ENCODE results near the gene SOCS1.

The SOCS1 gene

DNA sequence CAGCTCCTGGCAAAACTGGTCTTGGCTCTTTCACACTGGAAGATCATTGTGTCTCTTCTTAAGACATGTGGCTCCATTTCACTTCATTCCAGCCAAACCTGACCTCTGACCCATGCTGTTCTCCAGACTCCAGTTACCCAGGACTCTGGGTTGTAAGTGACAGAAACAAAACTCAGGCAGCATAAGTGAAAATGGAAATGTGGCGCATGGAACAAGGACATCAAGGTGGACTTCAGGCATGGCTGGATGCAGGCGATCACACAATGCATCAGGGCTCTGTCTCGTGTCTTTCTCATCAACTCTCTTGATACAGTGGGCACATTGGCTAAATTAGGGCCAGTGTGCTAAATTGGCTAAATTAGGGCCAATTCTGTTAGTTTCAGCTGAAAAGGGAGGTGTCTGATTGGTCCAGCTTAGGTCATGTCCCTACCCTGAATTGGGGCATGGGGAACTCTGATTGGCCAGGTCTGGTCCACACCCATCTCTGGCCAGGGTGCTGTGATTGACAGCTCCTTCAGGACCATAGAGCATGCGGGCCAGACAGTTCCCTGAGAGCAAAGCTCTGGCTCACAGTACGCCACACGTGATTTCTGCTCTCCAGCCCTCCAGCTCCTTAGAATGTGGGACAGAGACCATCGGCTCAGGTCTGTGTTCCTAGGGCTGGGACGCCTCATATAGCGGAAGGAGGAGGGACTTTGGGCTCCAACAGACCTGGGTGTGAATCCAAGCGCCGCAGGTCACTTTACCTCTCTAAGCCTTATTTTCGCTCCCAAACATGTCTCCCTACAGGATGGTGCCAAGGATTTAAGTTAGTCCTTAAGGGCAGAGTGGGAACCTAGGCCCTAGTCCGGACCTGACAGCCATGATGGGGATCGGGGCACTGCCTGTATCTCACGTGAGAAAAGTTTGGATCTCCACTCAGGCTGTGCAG is 17.5 kb downstream of the SOCS1 start:
- TF ChIP-seq, protein P1, sequence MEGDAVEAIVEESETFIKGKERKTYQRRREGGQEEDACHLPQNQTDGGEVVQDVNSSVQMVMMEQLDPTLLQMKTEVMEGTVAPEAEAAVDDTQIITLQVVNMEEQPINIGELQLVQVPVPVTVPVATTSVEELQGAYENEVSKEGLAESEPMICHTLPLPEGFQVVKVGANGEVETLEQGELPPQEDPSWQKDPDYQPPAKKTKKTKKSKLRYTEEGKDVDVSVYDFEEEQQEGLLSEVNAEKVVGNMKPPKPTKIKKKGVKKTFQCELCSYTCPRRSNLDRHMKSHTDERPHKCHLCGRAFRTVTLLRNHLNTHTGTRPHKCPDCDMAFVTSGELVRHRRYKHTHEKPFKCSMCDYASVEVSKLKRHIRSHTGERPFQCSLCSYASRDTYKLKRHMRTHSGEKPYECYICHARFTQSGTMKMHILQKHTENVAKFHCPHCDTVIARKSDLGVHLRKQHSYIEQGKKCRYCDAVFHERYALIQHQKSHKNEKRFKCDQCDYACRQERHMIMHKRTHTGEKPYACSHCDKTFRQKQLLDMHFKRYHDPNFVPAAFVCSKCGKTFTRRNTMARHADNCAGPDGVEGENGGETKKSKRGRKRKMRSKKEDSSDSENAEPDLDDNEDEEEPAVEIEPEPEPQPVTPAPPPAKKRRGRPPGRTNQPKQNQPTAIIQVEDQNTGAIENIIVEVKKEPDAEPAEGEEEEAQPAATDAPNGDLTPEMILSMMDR (conservative IDR thresholded peaks at IDR 0.05; ENCODE audit: low read depth, low read length), result no peak
- DNase-seq (ENCODE audit: low read depth), result no peak
- H3K4me3 ChIP-seq (ENCODE audit: low read length), result no peak overlapping the region

DNA sequence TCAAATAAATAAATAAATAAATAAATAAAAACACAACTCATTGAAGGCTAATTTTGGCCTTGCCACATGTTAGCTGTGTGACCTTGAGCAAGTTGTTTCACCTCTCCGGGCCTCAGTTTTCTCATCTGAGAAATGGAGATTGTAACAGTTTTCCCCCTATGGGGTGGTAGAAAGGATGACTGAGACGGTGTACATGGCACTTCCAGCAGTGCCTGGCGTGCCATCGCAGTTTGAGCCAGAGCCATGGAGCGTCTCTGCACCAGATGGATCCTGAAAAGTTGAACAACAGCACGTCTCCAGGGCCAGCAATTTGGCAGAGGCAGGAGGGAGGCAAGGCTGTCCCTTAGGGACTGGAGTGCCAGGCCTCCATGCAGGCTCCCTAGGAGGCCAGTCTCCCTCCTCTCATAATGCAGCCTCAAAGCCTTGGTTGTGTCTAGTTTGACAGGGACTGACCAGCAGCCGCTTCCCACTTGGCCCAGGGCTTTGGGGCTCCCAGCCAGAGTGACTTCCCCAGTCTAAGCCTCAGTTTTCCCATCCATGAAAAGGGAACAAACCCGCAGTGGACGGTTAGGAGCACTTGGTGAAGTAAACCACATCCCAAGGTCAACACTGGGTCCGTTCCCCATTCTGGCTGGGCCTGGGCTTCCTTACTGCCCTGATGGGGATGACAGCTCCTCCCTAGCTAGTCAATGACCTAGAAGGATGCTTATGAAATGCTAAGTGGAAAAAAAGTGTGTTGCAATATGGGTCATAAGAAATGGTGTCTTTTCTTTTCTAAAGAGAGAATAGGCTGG is 19.3 kb downstream of the SOCS1 start:
- DNase-seq (ENCODE audit: low read depth), result no peak
- no peak overlapping the region for H3K4me3 ChIP-seq (ENCODE audit: low read length)
- TF ChIP-seq, protein P1 (conservative IDR thresholded peaks at IDR 0.05; ENCODE audit: low read depth, low read length), result no peak

- TF ChIP-seq, protein P1 (conservative IDR thresholded peaks at IDR 0.05; ENCODE audit: low read depth, low read length), result no peak
- DNase-seq (ENCODE audit: low read depth), result no peak
- no peak overlapping the region for H3K4me3 ChIP-seq (ENCODE audit: low read length)
Measured at GRCh38 chr16:11235703-11235991, 20.4 kb downstream of the SOCS1 start.

DNA sequence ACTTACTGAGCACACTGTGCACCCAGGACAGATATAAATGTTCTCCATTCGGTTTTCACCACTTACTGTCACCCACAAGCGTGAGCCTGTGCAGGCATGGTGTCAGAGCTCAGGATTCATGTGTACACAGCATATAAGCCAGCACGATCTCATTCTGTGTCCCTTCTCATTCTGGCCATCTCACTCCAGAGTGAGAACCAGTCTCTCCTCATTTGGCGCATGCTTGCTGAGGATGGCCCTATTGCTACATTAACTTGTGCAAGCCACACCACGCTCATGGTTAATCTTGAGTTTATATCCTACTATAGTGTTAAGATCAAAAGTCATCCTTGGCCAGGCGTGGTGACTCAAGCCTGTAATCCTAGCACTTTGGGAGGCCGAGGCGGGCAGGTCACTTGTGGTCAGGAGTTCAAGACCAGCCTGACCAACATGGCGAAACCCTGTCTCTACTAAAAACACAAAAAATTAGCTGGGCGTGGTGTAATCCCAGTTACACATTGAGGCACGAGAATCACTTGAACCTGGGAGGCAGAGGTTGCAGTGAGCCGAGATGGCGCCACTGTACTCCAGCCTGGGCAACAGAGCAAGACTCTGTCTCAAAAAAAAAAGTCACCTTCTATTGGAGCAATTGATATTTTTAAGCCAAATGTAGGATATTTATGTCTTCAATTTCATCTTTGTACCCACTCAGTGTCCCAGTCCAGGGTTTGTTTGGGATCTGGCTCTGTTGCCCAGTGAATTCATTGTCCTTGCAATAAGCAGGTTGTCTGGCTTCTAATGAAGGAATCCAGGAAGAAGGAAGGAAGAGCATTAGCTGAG is 20.9 kb downstream of the SOCS1 start:
- TF ChIP-seq, protein P1 (conservative IDR thresholded peaks at IDR 0.05; ENCODE audit: low read depth, low read length), result no peak
- no peak for DNase-seq (ENCODE audit: low read depth)
- no peak overlapping the region for H3K4me3 ChIP-seq (ENCODE audit: low read length)

DNA sequence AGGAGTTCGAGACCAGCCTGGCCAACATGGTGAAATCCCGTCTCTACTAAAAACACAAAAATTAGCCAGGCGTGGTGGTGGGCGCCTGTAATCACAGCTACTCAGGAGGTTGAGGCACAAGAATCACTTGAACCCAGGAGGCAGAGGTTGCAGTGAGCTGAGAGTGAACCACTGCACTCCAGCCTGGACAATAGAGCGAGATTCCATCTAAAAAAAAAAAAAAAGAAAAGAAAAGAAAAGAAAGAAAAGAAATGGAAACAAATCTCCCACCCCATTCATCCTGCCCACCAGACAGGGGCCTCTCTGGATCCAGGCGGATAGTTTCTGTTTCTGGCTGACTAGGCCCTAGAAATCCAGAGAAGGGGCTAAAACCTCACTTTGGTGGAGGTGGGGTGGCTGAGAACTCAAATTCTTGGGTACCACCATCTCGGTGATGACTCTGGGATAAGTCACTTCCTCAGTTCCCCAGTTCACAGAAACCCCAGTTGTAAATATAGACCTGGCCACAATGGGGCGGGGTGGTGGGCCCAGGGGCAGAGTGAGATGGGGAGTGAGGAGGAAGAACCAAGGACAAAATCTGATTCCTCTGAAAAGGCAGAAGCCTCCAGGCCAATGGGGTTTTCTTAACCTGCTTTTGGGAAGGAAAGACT is 22.2 kb downstream of the SOCS1 start:
- TF ChIP-seq, protein P1 (conservative IDR thresholded peaks at IDR 0.05; ENCODE audit: low read depth, low read length), result no peak
- no peak for DNase-seq (ENCODE audit: low read depth)
- H3K4me3 ChIP-seq (ENCODE audit: low read length), result no peak overlapping the region

DNA sequence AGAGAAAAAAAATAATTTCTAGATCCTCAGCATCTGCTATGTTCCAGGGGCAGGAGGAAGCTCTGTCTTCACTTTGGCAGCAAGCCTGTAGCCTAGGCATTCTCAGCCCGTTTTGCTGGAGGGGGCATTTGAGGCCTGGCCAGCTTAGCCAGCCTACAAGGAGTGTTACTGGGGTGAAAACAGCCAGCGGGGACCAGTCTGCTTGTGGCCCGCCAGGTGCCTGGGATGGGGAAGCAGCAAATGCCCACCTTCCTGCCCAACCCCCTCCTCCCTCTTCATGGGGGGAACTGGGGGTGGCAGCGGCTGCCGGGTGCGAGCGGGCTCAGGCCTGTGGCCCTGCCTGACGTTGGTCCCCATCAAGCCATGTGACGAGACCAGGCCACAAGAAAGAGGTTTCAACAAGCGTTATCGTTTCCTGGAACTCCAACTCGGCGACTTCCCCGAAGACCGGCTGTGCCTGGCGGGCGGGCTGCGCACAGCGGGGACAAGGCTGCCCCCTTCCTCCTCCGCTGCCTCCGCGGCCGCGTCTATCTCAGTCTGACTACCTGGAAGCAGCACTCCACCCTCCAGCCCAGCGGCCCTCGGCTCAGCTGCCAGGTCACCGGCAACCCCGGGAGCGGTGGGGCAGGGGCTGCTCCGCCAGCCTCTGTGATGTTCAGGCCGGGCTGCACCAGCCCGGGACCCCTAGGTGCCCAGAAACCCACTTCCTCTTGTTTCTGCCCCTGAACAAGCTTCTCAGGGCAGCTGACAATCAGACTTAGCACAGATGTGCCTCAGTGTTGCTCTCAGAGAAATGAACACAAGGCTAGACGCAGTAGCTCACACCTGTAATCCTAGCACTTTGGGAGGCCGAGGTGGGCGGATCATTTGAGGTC is 22.9 kb downstream of the SOCS1 start:
- TF ChIP-seq, protein P1 (conservative IDR thresholded peaks at IDR 0.05; ENCODE audit: low read depth, low read length), result no peak
- DNase-seq (ENCODE audit: low read depth), result no peak
- H3K4me3 ChIP-seq (ENCODE audit: low read length), result no peak overlapping the region

Data from retinal pigment epithelial cell (primary cell).